Neuronal stem cell (in vitro differentiated cells): ENCODE results near the gene DEFB125.
"Not testable (repeated sequence)": the region's sequence is repeated elsewhere in the genome, so short reads cannot be mapped to it uniquely, and the experiment has no call there.

Experiments used
- DNase-seq: peaks from one replicate; pipeline ENCODE4 v3.0.0-alpha.2; 2013; ENCODE audit warnings: low spot score
- H2AFZ ChIP-seq: one replicate; pipeline ENCODE4 v1.6.1; 2013; ENCODE audit warnings: mild to moderate bottlenecking, low read length, inconsistent platforms
- H2AK5ac ChIP-seq: 2 replicates; pipeline ENCODE4 v1.6.1; 2013; ENCODE audit warnings: low read depth, mild to moderate bottlenecking, inconsistent platforms, low read length, moderate library complexity, mixed read lengths
- H2BK120ac ChIP-seq: 2 replicates; pipeline ENCODE4 v1.6.1; 2013; ENCODE audit warnings: low read depth, mild to moderate bottlenecking, inconsistent platforms, low read length, moderate library complexity, mixed read lengths
- H2BK12ac ChIP-seq: one replicate; pipeline ENCODE4 v1.6.1; 2013; ENCODE audit warnings: low read length, inconsistent platforms
- H2BK15ac ChIP-seq: 2 replicates; pipeline ENCODE4 v1.6.1; 2013; ENCODE audit warnings: mild to moderate bottlenecking, low read length, inconsistent platforms, mixed read lengths
- H2BK5ac ChIP-seq: one replicate; pipeline ENCODE4 v1.6.1; 2013; ENCODE audit warnings: inconsistent platforms, mild to moderate bottlenecking, low read length, moderate library complexity
- H3K14ac ChIP-seq: one replicate; pipeline ENCODE4 v1.6.1; 2013; ENCODE audit warnings: low read length, inconsistent platforms
- H3K18ac ChIP-seq: 2 replicates; pipeline ENCODE4 v1.6.1; 2013; ENCODE audit warnings: low read length, inconsistent platforms
- H3K23ac ChIP-seq: 2 replicates; pipeline ENCODE4 v1.6.1; 2013; ENCODE audit warnings: low read depth, mild to moderate bottlenecking, mixed read lengths, low read length, inconsistent platforms; ENCODE audit not compliant: poor library complexity
- H3K27ac ChIP-seq: replicated peaks from 3 replicates; pipeline ENCODE4 v1.5.1; 2013; ENCODE audit warnings: low read length, inconsistent platforms
- H3K27me3 ChIP-seq, 3 experiments: 2 replicates each; pipeline ENCODE4 v1.6.1; 2013; ENCODE audit warnings: low read length in 3 of 3, mild to moderate bottlenecking in 2 of 3, inconsistent platforms in 1 of 3, low read depth in 1 of 3, mixed read lengths in 1 of 3, moderate library complexity in 1 of 3; ENCODE audit not compliant: control insufficient read depth in 3 of 3, insufficient read depth in 3 of 3
- H3K36me3 ChIP-seq, 2 donors: replicated peaks in 1 of 2; 2 replicates each; pipeline ENCODE4 v1.6.1; 2013; ENCODE audit warnings: low read length in 2 of 2; ENCODE audit not compliant: control insufficient read depth in 2 of 2, insufficient read depth in 2 of 2
- H3K4ac ChIP-seq: 2 replicates; pipeline ENCODE4 v1.6.1; 2013; ENCODE audit warnings: inconsistent platforms, mild to moderate bottlenecking, low read length, moderate library complexity
- H3K4me1 ChIP-seq, 2 donors: 1 replicate in 1 of 2; 2 replicates in 1 of 2; pipeline ENCODE4 v1.6.1; 2013; ENCODE audit warnings: low read length in 2 of 2, low read depth in 1 of 2; ENCODE audit not compliant: control insufficient read depth in 2 of 2, insufficient read depth in 1 of 2
- H3K4me2 ChIP-seq: one replicate; pipeline ENCODE4 v1.6.1; 2013; ENCODE audit warnings: mild to moderate bottlenecking, low read length, inconsistent platforms; ENCODE audit not compliant: insufficient read depth, poor library complexity, severe bottlenecking
- H3K4me3 ChIP-seq, 2 donors: 2 replicates each; pipeline ENCODE4 v1.5.1; 2013; ENCODE audit warnings: low read length in 2 of 2, mild to moderate bottlenecking in 2 of 2, inconsistent platforms in 1 of 2, moderate library complexity in 1 of 2
- H3K79me1 ChIP-seq: one replicate; pipeline ENCODE4 v1.6.1; 2013; ENCODE audit warnings: low read depth, mild to moderate bottlenecking, inconsistent platforms, low read length, moderate library complexity
- H3K9ac ChIP-seq: one replicate; pipeline ENCODE4 v1.6.1; 2013; ENCODE audit warnings: mild to moderate bottlenecking, low read depth, low read length, inconsistent platforms; ENCODE audit not compliant: poor library complexity
- H3K9me3 ChIP-seq, 2 donors: replicated peaks in 1 of 2; 2 replicates each; pipeline versions ENCODE3 to v1.6.1; 2013; ENCODE audit warnings: low read length in 2 of 2, mild to moderate bottlenecking in 2 of 2, inconsistent platforms in 1 of 2, low read depth in 1 of 2, mixed read lengths in 1 of 2, moderate library complexity in 1 of 2; ENCODE audit not compliant: control insufficient read depth in 2 of 2, insufficient read depth in 1 of 2
- H4K8ac ChIP-seq: one replicate; pipeline ENCODE4 v1.6.1; 2013; ENCODE audit warnings: low read depth, mild to moderate bottlenecking, inconsistent platforms, low read length, moderate library complexity
- H4K91ac ChIP-seq: one replicate; pipeline ENCODE4 v1.6.1; 2013; ENCODE audit warnings: low read length, low read depth, mild to moderate bottlenecking, inconsistent platforms; ENCODE audit not compliant: poor library complexity
- WGBS, 2 donors: extraction: QIAGEN DNeasy Blood & Tissue Kit; methylation state at CpG; one replicate each; pipeline ENCODE4 v1.1.7; 2013; ENCODE audit warnings: missing lambda C conversion rate in 2 of 2, mixed read lengths in 1 of 2; ENCODE audit not compliant: insufficient read length in 2 of 2, insufficient replicate concordance in 1 of 2; ENCODE audit errors: extremely low coverage in 2 of 2; 5-methylcytosine and 5-hydroxymethylcytosine counted together

The DEFB125 gene

DNA sequence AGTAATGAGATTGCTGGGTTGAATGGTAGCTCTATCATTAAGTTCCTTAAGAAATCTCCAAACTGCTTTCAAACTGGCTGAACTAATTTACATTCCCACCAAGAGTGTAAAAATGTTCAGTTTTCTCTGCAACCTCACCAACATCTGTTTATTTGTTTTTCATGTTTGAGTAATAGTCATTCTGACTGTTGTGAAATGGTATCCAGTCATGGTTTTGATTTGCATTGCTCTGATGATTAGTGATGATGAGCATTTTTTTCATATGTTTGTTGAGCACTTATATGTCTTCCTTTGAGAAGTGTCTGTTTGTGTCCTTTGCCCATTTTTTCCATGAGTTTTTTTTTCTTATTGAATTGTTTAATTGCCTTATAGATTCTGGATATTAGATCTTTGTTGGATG lies 24.9 kb downstream of the DEFB125 start:
- no peak overlapping the region for H3K18ac ChIP-seq
- H3K9ac ChIP-seq: no peak overlapping the region
- H3K4me2 ChIP-seq: no peak overlapping the region
- DNase-seq: no peak
- H2AFZ ChIP-seq: no peak overlapping the region
- no peak overlapping the region for H4K91ac ChIP-seq
- no peak overlapping the region for H2BK15ac ChIP-seq
- H2BK5ac ChIP-seq: no peak overlapping the region
- H3K14ac ChIP-seq: no peak overlapping the region
- H2BK120ac ChIP-seq: no peak overlapping the region
- H3K36me3 ChIP-seq: no peaks in the 10 kb centered on the region
- H3K23ac ChIP-seq: no peak overlapping the region
- H3K4ac ChIP-seq: no peak overlapping the region
- no peak overlapping the region for H2BK12ac ChIP-seq
- H4K8ac ChIP-seq: no peak overlapping the region
- no peak overlapping the region for H3K27ac ChIP-seq
- H3K9me3 ChIP-seq: peaks cover 0 to 16% of the 10 kb centered on the region in 2 donors
- no peak overlapping the region for H3K4me3 ChIP-seq
- no peaks in the 10 kb centered on the region for H3K4me1 ChIP-seq
- H3K79me1 ChIP-seq: no peaks in the 10 kb centered on the region
- peaks cover 0 to 6% (median 0%) of the 10 kb centered on the region in 3 experiments for H3K27me3 ChIP-seq
- no peak overlapping the region for H2AK5ac ChIP-seq

DNA sequence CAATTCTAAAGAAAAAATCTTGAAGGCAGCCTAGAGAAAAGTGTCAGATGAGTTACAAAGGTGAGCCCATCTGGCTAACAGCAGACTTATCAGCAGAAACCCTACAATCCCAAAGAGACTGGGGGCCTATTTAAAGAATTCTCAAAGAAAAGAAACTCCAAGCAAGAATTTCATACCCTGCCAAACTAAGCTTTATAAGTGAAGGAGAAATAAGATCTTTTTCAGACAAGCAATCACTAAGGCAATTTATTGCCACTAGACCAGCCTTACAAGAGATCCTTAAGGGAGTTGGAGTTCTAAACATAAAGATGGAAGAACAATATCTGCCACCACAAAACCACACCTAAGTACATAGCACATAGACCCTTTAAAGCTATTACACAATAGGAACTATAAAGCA lies 30.0 kb downstream of the DEFB125 start:
- no peaks in the 10 kb centered on the region for H3K4me1 ChIP-seq
- H4K8ac ChIP-seq: no peak overlapping the region
- H2BK5ac ChIP-seq: no peak overlapping the region
- no peak overlapping the region for H2BK120ac ChIP-seq
- H2BK12ac ChIP-seq: no peak overlapping the region
- H3K4me3 ChIP-seq: no peak overlapping the region
- no peak overlapping the region for H3K9ac ChIP-seq
- H2BK15ac ChIP-seq: no peak overlapping the region
- no peak overlapping the region for H3K27ac ChIP-seq
- H3K9me3 ChIP-seq: peaks cover 0 to 18% of the 10 kb centered on the region in 2 donors
- no peak overlapping the region for H3K14ac ChIP-seq
- H3K23ac ChIP-seq: no peak overlapping the region
- no peaks in the 10 kb centered on the region for H3K79me1 ChIP-seq
- DNase-seq: no peak
- no peak overlapping the region for H2AFZ ChIP-seq
- H3K36me3 ChIP-seq: no peaks in the 10 kb centered on the region
- no peak overlapping the region for H4K91ac ChIP-seq
- no peak overlapping the region for H3K4me2 ChIP-seq
- no peak overlapping the region for H2AK5ac ChIP-seq
- H3K4ac ChIP-seq: no peak overlapping the region
- peaks cover 0 to 6% (median 0%) of the 10 kb centered on the region in 3 experiments for H3K27me3 ChIP-seq
- H3K18ac ChIP-seq: no peak overlapping the region

DNA sequence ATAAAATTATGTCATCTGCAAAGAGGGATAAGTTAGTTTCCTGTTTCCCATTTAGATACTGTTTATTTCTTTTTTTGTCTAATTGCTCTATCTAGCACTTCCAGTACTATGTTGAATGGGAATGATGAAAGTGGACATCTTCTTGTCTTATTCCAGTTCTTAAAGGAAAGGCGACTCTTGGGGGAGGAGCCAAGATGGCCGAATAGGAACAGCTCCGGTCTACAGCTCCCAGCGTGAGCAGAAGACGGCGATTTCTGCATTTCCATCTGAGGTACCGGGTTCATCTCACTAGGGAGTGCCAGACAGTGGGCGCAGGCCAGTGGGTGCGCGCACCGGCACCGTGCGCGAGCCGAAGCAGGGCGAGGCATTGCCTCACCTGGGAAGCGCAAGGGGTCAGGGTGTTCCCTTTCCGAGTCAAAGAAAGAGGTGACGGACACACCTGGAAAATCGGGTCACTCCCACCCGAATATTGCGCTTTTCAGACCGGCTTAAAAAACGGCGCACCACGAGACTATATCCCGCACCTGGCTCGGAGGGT lies 42.4 kb downstream of the DEFB125 start:
- H2AFZ ChIP-seq: peak overlapping the region; percentile 71
- not testable (repeated sequence) for H4K8ac ChIP-seq, H3K4ac ChIP-seq, H3K27me3 ChIP-seq, H3K4me1 ChIP-seq, H2AK5ac ChIP-seq, H2BK120ac ChIP-seq, H3K18ac ChIP-seq, H3K79me1 ChIP-seq, H3K9me3 ChIP-seq, H3K27ac ChIP-seq, H3K23ac ChIP-seq, H3K36me3 ChIP-seq, H4K91ac ChIP-seq, H2BK12ac ChIP-seq, H2BK5ac ChIP-seq, H2BK15ac ChIP-seq, H3K4me3 ChIP-seq, H3K4me2 ChIP-seq, H3K14ac ChIP-seq, DNase-seq, H3K9ac ChIP-seq
- WGBS, 2 donors: no CpG with 5 or more reads among the region's 28 CpGs

DNA sequence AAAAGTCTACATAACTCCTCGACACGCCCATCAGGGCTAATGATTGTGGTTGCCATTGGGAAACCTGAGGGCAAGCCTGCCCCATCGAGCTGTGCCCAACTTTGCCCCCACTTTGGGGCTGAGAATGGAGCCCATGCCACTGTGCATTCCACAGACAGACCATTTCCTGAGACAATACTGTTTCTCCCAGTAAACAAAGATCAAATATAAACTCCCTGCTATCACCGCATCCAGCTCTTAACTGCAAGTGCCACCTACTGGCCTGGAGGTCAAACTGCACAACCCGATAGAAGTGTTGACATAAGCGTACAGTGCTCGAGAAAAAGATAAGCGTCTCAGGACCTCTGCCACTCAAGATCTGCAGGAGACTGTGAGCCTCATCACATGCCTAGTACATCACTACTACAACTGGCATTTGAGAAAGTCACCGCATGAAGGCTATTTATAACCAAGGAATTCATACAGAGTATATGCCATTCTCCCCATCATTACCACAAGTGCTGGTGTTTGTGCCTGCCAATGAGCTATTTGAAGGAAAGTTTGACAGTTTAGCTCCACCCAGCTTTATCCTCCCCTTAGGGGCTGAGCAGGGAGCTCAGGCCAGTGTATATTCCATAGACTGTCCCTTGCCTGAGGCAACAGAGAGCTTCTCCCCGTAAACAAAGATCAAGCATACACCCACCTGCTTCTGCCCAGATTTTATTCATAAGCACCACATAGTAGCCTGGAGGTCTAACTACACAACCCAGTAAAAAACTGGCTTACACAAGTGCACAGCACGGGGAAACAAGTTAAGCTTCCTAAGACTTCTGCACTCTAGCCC lies 50.4 kb downstream of the DEFB125 start:
- no peak for DNase-seq
- Histone ChIP-seq H2AK5ac (no peak overlapping the region), H3K79me1 (no peaks in the 10 kb centered on the region), H3K23ac (no peak overlapping the region), H3K4me1 (no peaks in the 10 kb centered on the region), H4K91ac (no peak overlapping the region), H3K14ac (no peak overlapping the region), H3K9me3 (peaks cover 0 to 10% of the 10 kb centered on the region in 2 donors), H2BK12ac (no peak overlapping the region), H3K9ac (no peak overlapping the region), H3K4me2 (no peak overlapping the region), H4K8ac (no peak overlapping the region), H2BK5ac (no peak overlapping the region), H3K27me3 (peaks cover 0 to 6% (median 2%) of the 10 kb centered on the region in 3 experiments), H2BK15ac (no peak overlapping the region), H3K27ac (no peak overlapping the region), H2BK120ac (no peak overlapping the region), H3K18ac (no peak overlapping the region), H3K4me3 (no peak overlapping the region), H3K4ac (no peak overlapping the region), H2AFZ (peak overlapping the region; percentile 71), H3K36me3 (no peaks in the 10 kb centered on the region)
- WGBS, 2 donors: no CpG with 5 or more reads among the region's 11 CpGs
